HEK293 (cell line): ENCODE results near the gene HOXA4.

Source experiments
- GLI2 ChIP-seq: fragments of 450-650 bp; formaldehyde crosslinking; IDR thresholded peaks from 2 replicates; pipeline ENCODE4; 2017; ENCODE audit warnings: missing biosample characterization, missing genetic modification characterization, low read depth, borderline replicate concordance
- KLF9 ChIP-seq: fragments of 450-650 bp; formaldehyde crosslinking; IDR thresholded peaks from 2 replicates; pipeline ENCODE4 v1.5.1; 2016; ENCODE audit warnings: missing biosample characterization, missing genetic modification characterization, low read depth
- PRDM1 ChIP-seq: fragments of 450-650 bp; formaldehyde crosslinking; IDR thresholded peaks from 2 replicates; pipeline ENCODE4; 2016; ENCODE audit warnings: missing biosample characterization, missing genetic modification characterization
- PRDM10 ChIP-seq: fragments of 450-650 bp; formaldehyde crosslinking; IDR thresholded peaks from 2 replicates; pipeline ENCODE4 v1.5.1; 2016; ENCODE audit warnings: missing biosample characterization, missing genetic modification characterization
- SP2 ChIP-seq: fragments of 450-650 bp; formaldehyde crosslinking; IDR thresholded peaks from 2 replicates; pipeline ENCODE4 v1.5.1; 2016; ENCODE audit warnings: missing biosample characterization, missing genetic modification characterization
- YY2 ChIP-seq: fragments of 450-650 bp; formaldehyde crosslinking; IDR thresholded peaks from 2 replicates; pipeline ENCODE4 v1.5.1; 2016; ENCODE audit warnings: missing biosample characterization, missing genetic modification characterization
- ZBTB6 ChIP-seq: fragments of 450-650 bp; formaldehyde crosslinking; IDR thresholded peaks from 2 replicates; pipeline ENCODE4 v1.5.1; 2017; ENCODE audit warnings: missing biosample characterization, missing genetic modification characterization
- ZFP37 ChIP-seq: fragments of 450-650 bp; formaldehyde crosslinking; IDR thresholded peaks from 2 replicates; pipeline ENCODE4 v1.5.1; 2016; ENCODE audit warnings: missing biosample characterization, missing genetic modification characterization
- ZIC2 ChIP-seq: fragments of 450-650 bp; formaldehyde crosslinking; IDR thresholded peaks from 2 replicates; pipeline ENCODE4 v1.5.1; 2016; ENCODE audit warnings: missing biosample characterization, missing genetic modification characterization
- ZNF10 ChIP-seq: fragments of 450-650 bp; formaldehyde crosslinking; IDR thresholded peaks from 2 replicates; pipeline ENCODE4 v1.5.1; 2017; ENCODE audit warnings: missing biosample characterization, missing genetic modification characterization
- ZNF202 ChIP-seq: fragments of 450-650 bp; formaldehyde crosslinking; IDR thresholded peaks from 2 replicates; pipeline ENCODE4 v1.5.1; 2016; ENCODE audit warnings: missing biosample characterization, missing genetic modification characterization, borderline replicate concordance
- ZNF324 ChIP-seq: fragments of 450-650 bp; formaldehyde crosslinking; IDR thresholded peaks from 2 replicates; pipeline ENCODE4 v1.5.1; 2016; ENCODE audit warnings: missing biosample characterization, missing genetic modification characterization
- ZNF335 ChIP-seq: fragments of 450-650 bp; formaldehyde crosslinking; conservative IDR thresholded peaks from 2 replicates; pipeline ENCODE4 v1.5.1; 2016; ENCODE audit warnings: missing biosample characterization, missing genetic modification characterization
- ZNF341 ChIP-seq: fragments of 450-650 bp; formaldehyde crosslinking; IDR thresholded peaks from 2 replicates; pipeline ENCODE4; 2016; ENCODE audit warnings: low read depth, missing biosample characterization, missing genetic modification characterization
- ZNF366 ChIP-seq: fragments of 450-650 bp; formaldehyde crosslinking; conservative IDR thresholded peaks from 2 replicates; pipeline ENCODE4 v1.5.1; 2016; ENCODE audit warnings: missing biosample characterization, missing genetic modification characterization
- ZNF394 ChIP-seq: fragments of 450-650 bp; formaldehyde crosslinking; IDR thresholded peaks from 2 replicates; pipeline ENCODE4 v1.5.1; 2016; ENCODE audit warnings: missing biosample characterization, missing genetic modification characterization, mild to moderate bottlenecking, moderate library complexity, borderline replicate concordance
- ZNF398 ChIP-seq: fragments of 450-650 bp; formaldehyde crosslinking; IDR thresholded peaks from 2 replicates; pipeline ENCODE4 v1.5.1; 2017; ENCODE audit warnings: missing biosample characterization, missing genetic modification characterization
- ZNF48 ChIP-seq: fragments of 450-650 bp; formaldehyde crosslinking; IDR thresholded peaks from 2 replicates; pipeline ENCODE4 v1.5.1; 2016; ENCODE audit warnings: missing biosample characterization, missing genetic modification characterization
- ZNF792 ChIP-seq: fragments of 450-650 bp; formaldehyde crosslinking; IDR thresholded peaks from 2 replicates; pipeline ENCODE4 v1.5.1; 2016; ENCODE audit warnings: missing biosample characterization, missing genetic modification characterization
- ZSCAN23 ChIP-seq: fragments of 450-650 bp; formaldehyde crosslinking; IDR thresholded peaks from 2 replicates; pipeline ENCODE4 v1.5.1; 2016; ENCODE audit warnings: missing biosample characterization, missing genetic modification characterization
- TF ChIP-seq, protein P1 (sequence below): fragments of 450-650 bp; IDR thresholded peaks from 2 replicates; pipeline ENCODE4 v1.5.1; 2018; ENCODE audit warnings: missing biosample characterization, missing genetic modification characterization
- TF ChIP-seq, protein P2 (sequence below): fragments of 450-650 bp; formaldehyde crosslinking; IDR thresholded peaks from 2 replicates; pipeline ENCODE4 v1.5.1; 2016; ENCODE audit warnings: missing biosample characterization, missing genetic modification characterization
- TF ChIP-seq, protein P3 (sequence below): fragments of 450-650 bp; formaldehyde crosslinking; IDR thresholded peaks from 2 replicates; pipeline ENCODE4 v1.5.1; 2017; ENCODE audit warnings: missing biosample characterization, missing genetic modification characterization
- TF ChIP-seq, protein P4 (sequence below): fragments of 450-650 bp; formaldehyde crosslinking; IDR thresholded peaks from 2 replicates; pipeline ENCODE4 v1.5.1; 2016; ENCODE audit warnings: missing biosample characterization, missing genetic modification characterization

HOXA4 gene

DNA sequence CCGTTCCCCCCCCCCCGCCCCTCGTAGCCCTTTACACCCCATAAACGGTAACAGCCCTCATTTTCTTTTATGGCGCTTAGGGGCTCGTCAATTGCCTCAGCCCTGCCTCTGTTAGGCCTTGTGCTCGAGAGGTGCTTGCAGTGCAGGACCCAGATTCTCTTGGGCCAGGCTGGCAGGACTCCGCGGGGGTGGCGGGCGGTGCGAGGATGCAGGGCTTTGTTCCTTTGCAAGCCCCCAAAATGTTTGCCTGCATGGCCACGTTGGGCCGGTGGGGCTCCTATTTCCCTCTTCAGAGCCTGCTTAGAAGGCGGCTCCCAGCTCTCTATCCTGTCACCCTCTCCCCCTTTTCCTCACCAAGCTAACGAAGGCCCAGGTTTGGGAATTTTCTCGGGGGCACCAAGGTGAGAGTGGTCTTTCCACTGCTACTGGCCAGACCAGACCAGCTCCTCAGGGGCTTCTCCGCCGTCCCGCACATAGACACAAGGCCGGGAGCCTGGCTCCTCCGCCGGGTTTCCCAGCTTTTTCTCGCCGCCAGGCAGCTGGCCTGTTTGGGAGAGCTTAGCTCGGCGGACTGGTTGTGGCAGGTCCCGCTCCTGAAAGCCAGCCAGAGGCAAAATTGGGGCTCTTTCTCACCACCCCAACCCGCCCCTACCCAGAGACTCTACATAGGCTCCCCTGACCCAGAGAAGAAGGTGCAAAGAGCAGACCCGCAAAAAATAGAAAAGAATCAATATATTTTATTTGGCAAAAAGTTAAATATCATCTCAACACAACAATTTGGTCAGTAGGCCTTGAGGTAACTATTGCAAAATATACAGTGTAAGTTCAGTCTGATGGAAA lies 31.4 kb upstream of the HOXA4 start (continued):
- TF ChIP-seq PRDM10 (tag by site-specific recombination) (no peak), ZSCAN23 (tag by site-specific recombination) (no peak), PRDM1 (tag by site-specific recombination) (0 out of 2 replicates have a peak, but pooled peaks have one; percentile 10), ZIC2 (tag by site-specific recombination) (no peak), ZNF366 (tag by site-specific recombination) (no peak), ZBTB6 (tag by site-specific recombination) (no peak), ZNF341 (tag by site-specific recombination) (peak; percentile 7; the same call in 1 of the 2 replicates), YY2 (tag by site-specific recombination) (no peak), ZNF48 (no peak), ZNF335 (tag by site-specific recombination) (peak; percentile 68), ZFP37 (tag by site-specific recombination) (peak; percentile 63; the same call in 1 of the 2 replicates), ZNF792 (no peak), KLF9 (tag by site-specific recombination) (no peak), ZNF10 (tag by site-specific recombination) (0 out of 2 replicates have a peak, but pooled peaks have one; percentile 9), ZNF202 (no peak), ZNF398 (tag by site-specific recombination) (no peak), SP2 (tag by site-specific recombination) (no peak), ZNF394 (tag by site-specific recombination) (no peak), ZNF324 (tag by site-specific recombination) (no peak), GLI2 (tag by site-specific recombination) (no peak)
- TF ChIP-seq, protein P1, sequence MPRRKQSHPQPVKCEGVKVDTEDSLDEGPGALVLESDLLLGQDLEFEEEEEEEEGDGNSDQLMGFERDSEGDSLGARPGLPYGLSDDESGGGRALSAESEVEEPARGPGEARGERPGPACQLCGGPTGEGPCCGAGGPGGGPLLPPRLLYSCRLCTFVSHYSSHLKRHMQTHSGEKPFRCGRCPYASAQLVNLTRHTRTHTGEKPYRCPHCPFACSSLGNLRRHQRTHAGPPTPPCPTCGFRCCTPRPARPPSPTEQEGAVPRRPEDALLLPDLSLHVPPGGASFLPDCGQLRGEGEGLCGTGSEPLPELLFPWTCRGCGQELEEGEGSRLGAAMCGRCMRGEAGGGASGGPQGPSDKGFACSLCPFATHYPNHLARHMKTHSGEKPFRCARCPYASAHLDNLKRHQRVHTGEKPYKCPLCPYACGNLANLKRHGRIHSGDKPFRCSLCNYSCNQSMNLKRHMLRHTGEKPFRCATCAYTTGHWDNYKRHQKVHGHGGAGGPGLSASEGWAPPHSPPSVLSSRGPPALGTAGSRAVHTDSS (tag by site-specific recombination): no peak
- TF ChIP-seq, protein P2, sequence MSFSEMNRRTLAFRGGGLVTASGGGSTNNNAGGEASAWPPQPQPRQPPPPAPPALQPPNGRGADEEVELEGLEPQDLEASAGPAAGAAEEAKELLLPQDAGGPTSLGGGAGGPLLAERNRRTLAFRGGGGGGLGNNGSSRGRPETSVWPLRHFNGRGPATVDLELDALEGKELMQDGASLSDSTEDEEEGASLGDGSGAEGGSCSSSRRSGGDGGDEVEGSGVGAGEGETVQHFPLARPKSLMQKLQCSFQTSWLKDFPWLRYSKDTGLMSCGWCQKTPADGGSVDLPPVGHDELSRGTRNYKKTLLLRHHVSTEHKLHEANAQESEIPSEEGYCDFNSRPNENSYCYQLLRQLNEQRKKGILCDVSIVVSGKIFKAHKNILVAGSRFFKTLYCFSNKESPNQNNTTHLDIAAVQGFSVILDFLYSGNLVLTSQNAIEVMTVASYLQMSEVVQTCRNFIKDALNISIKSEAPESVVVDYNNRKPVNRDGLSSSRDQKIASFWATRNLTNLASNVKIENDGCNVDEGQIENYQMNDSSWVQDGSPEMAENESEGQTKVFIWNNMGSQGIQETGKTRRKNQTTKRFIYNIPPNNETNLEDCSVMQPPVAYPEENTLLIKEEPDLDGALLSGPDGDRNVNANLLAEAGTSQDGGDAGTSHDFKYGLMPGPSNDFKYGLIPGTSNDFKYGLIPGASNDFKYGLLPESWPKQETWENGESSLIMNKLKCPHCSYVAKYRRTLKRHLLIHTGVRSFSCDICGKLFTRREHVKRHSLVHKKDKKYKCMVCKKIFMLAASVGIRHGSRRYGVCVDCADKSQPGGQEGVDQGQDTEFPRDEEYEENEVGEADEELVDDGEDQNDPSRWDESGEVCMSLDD (tag by site-specific recombination): peak; percentile 66; the same call in 1 of the 2 replicates
- TF ChIP-seq, protein P3, sequence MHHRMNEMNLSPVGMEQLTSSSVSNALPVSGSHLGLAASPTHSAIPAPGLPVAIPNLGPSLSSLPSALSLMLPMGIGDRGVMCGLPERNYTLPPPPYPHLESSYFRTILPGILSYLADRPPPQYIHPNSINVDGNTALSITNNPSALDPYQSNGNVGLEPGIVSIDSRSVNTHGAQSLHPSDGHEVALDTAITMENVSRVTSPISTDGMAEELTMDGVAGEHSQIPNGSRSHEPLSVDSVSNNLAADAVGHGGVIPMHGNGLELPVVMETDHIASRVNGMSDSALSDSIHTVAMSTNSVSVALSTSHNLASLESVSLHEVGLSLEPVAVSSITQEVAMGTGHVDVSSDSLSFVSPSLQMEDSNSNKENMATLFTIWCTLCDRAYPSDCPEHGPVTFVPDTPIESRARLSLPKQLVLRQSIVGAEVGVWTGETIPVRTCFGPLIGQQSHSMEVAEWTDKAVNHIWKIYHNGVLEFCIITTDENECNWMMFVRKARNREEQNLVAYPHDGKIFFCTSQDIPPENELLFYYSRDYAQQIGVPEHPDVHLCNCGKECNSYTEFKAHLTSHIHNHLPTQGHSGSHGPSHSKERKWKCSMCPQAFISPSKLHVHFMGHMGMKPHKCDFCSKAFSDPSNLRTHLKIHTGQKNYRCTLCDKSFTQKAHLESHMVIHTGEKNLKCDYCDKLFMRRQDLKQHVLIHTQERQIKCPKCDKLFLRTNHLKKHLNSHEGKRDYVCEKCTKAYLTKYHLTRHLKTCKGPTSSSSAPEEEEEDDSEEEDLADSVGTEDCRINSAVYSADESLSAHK: no peak
- TF ChIP-seq, protein P4, sequence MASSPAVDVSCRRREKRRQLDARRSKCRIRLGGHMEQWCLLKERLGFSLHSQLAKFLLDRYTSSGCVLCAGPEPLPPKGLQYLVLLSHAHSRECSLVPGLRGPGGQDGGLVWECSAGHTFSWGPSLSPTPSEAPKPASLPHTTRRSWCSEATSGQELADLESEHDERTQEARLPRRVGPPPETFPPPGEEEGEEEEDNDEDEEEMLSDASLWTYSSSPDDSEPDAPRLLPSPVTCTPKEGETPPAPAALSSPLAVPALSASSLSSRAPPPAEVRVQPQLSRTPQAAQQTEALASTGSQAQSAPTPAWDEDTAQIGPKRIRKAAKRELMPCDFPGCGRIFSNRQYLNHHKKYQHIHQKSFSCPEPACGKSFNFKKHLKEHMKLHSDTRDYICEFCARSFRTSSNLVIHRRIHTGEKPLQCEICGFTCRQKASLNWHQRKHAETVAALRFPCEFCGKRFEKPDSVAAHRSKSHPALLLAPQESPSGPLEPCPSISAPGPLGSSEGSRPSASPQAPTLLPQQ: no peak
